HG03135 (cell line): ENCODE measurements around the gene NSUN3.

Experiments used
- ATAC-seq: cut with Tn5 transposase; IDR thresholded peaks from one replicate; pipeline ENCODE4 v1.9.1; 2021; ENCODE audit warnings: mild to moderate bottlenecking, moderate library complexity; ENCODE audit not compliant: unreplicated experiment

Gene NSUN3

GRCh38 chr3:94176988-94177745 lies 114.3 kb downstream of the NSUN3 start:
- no peak for ATAC-seq
